Activated naive CD4-positive, alpha-beta T cell treated with anti-CD3 and anti-CD28 coated beads, Interleukin-2, amount 50 U/mL, for 72 hours (primary cell): ENCODE results near the gene DRD5. TPM values are rescaled to one million over a fixed set of nuclear protein-coding genes. Genes with fewer than 3 reads are reported as not detected.

ENCODE experiments used
- ATAC-seq, 2 donors: fragments of 150-1000 bp; cut with Tn5 transposase; 2 replicates each; pipeline ENCODE4 v1.10.0; 2021; ENCODE audit warnings: mild to moderate bottlenecking in 2 of 2, moderate library complexity in 2 of 2
- DNase-seq, 2 donors: peaks; one replicate each; pipeline ENCODE4 v3.0.0; 2021 to 2022; ENCODE audit warnings: low spot score in 2 of 2
- H3K27ac Mint-ChIP-seq, 2 donors: one replicate each; pipeline ENCODE4 v1.8.0; 2022; ENCODE audit warnings: mild to moderate bottlenecking in 2 of 2, mixed read lengths in 2 of 2
- H3K36me3 Mint-ChIP-seq, 2 donors: one replicate each; pipeline ENCODE4 v1.8.0; 2022; ENCODE audit warnings: mixed read lengths in 2 of 2
- H3K9me3 Mint-ChIP-seq, 2 donors: one replicate each; pipeline ENCODE4 v1.8.0; 2022; ENCODE audit warnings: mixed read lengths in 2 of 2
- total RNA-seq, 2 donors: library from RNA; stranded (reverse); gene quantifications; one replicate each; pipeline ENCODE4 v1.2.3, GENCODE V29; 2022

DRD5 gene
- total RNA-seq, 2 donors from 2014 or later: not detected

GRCh38 chr4:9800848-9801247, 19.4 kb downstream of the DRD5 start:
- no peak for DNase-seq
- Mint-ChIP-seq H3K36me3 (no peaks in the 10 kb centered on the region), H3K27ac (no peak overlapping the region), H3K9me3 (peaks cover 0 to 6% of the 10 kb centered on the region in 2 donors)
- no peak for ATAC-seq

- ATAC-seq (no peak), DNase-seq (no peak)
- Mint-ChIP-seq H3K36me3 (no peaks in the 10 kb centered on the region), H3K9me3 (no peaks in the 10 kb centered on the region), H3K27ac (no peak overlapping the region)
Measured at GRCh38 chr4:9804918-9805317, 23.5 kb downstream of the DRD5 start.

- H3K27ac Mint-ChIP-seq: no peak overlapping the region
- H3K36me3 Mint-ChIP-seq: no peaks in the 10 kb centered on the region
- DNase-seq: no peak
- ATAC-seq: no peak
- H3K9me3 Mint-ChIP-seq: no peaks in the 10 kb centered on the region
Measured at GRCh38 chr4:9808077-9808476, 26.6 kb downstream of the DRD5 start.

- Mint-ChIP-seq H3K27ac (no peak overlapping the region), H3K36me3 (no peaks in the 10 kb centered on the region), H3K9me3 (no peaks in the 10 kb centered on the region)
- DNase-seq (no peak), ATAC-seq (no peak)
Measured at GRCh38 chr4:9811806-9812205, 30.4 kb downstream of the DRD5 start.

GRCh38 chr4:9812501-9813340, 31.3 kb downstream of the DRD5 start:
- ATAC-seq: peak; percentile 75 to 78

GRCh38 chr4:9816285-9816684, 34.9 kb downstream of the DRD5 start:
- no peak for DNase-seq
- Mint-ChIP-seq H3K9me3 (no peaks in the 10 kb centered on the region), H3K36me3 (no peaks in the 10 kb centered on the region), H3K27ac (no peak overlapping the region)
- peak; percentile 18 to 81 for ATAC-seq

More at GRCh38 chr4:9812501-9813340, 31.3 kb downstream of the DRD5 start:
- Mint-ChIP-seq H3K27ac (no peak overlapping the region), H3K9me3 (no peaks in the 10 kb centered on the region), H3K36me3 (no peaks in the 10 kb centered on the region)
- no peak for DNase-seq

DNA sequence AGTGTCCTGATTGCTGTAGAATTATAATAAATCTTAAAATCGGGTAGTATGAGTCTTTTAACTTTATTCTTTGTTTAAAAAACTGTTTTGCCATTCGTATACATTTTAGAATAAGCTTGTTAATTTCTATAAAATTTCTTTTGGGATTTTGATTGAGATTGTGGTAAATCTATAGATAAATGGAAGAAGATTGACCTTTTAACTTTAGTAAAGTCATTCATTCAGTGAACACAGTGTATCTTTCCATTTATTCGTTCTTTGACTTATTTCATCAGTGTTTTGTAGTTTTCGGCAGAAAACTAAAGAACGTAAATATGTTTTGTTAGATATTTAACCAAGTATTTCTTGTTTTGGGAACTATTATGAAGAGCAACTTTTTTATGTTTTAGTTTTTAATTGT, 38.9 kb downstream of the DRD5 start:
- DNase-seq (no peak), ATAC-seq (no peak)
- H3K9me3 Mint-ChIP-seq: no peaks in the 10 kb centered on the region
- no peak overlapping the region for H3K27ac Mint-ChIP-seq
- no peaks in the 10 kb centered on the region for H3K36me3 Mint-ChIP-seq

DNA sequence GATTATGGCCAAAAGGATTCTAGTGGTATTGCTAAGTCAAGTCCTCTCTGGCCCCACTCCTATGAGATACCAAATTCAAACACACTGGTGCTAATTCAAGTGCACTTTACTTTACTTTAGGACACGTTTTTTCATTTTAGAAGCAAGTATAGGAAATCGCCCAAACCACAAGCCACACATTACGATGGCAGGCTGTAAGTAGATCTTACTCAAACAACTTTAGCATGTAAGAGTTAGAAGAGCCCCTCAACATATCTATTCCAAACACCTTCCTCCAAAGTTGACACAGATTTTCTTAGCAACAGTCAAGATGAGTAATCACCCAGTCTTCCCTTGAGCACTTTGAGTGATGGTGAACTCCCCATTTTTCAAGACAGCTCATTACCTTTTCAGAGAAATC, 43.6 kb downstream of the DRD5 start:
- DNase-seq: peak in 1 of 2 donors; percentile 23
- peak; percentile 92 to 98 for ATAC-seq
- Mint-ChIP-seq H3K9me3 (no peaks in the 10 kb centered on the region), H3K36me3 (no peaks in the 10 kb centered on the region), H3K27ac (no peak overlapping the region)

- H3K36me3 Mint-ChIP-seq: no peaks in the 10 kb centered on the region
- DNase-seq: no peak
- H3K27ac Mint-ChIP-seq: no peak overlapping the region
- ATAC-seq: no peak
- H3K9me3 Mint-ChIP-seq: no peaks in the 10 kb centered on the region
Measured at GRCh38 chr4:9826551-9826950, 45.1 kb downstream of the DRD5 start.

DNA sequence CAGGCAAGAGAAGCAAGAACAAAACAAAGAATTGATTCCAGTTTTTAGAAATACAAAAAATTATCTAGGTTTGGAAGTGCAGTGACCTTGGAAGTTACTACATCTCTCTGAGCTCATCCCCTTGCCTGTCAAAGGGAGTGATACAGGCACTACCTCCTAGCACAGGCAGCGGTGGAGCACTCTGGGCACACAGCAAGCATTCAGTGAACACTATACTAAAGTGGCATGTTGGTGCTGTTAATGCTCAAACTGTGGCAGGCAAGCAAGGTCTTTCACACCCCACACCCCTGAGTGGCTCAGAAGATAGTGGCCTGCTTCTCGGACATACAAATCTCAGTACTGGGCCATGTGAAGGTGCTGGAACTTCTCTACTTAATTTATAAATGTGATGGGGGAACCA, 51.2 kb downstream of the DRD5 start:
- DNase-seq (no peak), ATAC-seq (no peak)
- Mint-ChIP-seq H3K27ac (no peak overlapping the region), H3K36me3 (no peaks in the 10 kb centered on the region), H3K9me3 (no peaks in the 10 kb centered on the region)

DNA sequence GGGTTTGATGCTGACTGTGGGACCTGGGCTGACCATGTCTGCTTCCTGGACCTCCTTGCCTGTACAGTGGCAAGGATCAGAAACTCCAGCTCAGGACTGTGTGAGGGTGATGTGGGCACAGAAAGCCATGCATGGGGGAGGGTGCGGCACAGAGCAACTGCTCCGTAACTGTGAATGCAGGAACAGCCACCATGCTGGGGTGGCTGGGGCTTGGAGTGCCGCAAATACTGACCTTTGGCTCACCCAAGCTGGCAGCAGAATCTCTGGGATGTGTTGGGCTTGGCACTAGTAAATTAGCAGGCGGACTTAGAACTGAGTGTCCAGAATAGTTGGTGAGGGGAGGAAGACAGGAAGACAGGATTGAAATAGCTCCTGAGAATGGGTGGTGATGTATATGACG, 52.0 kb downstream of the DRD5 start:
- Mint-ChIP-seq H3K36me3 (no peaks in the 10 kb centered on the region), H3K9me3 (no peaks in the 10 kb centered on the region), H3K27ac (no peak overlapping the region)
- DNase-seq (no peak), ATAC-seq (no peak)

Other genes with a start within 250 kb of the DRD5 start
- gene SLC2A9, start 239.9 kb downstream of the DRD5 start, total RNA-seq: 1 to 10 TPM in 1 of 2 donors, under 1 TPM in 1; 0.52 to 1.2 TPM